Bronchial epithelial cell (primary cell): ENCODE measurements around the gene CHMP3. TPM values are rescaled to one million over a fixed set of nuclear protein-coding genes. Genes with fewer than 3 reads are reported as not detected.
"Not testable (repeated sequence)": the region's sequence is repeated elsewhere in the genome, so short reads cannot be mapped to it uniquely, and the experiment has no call there.

Experiments
- DNase-seq: peaks from one replicate; pipeline ENCODE4 v3.0.0-alpha.2; 2010; ENCODE audit warnings: low read depth
- FAIRE-seq: peaks from 2 replicates; lab custom pipeline; 2011; peaks lifted over from hg19 to GRCh38; lab: Jason Lieb, UNC
- H3K27me3 ChIP-seq: 2 replicates; pipeline ENCODE4 v1.5.1; 2011; ENCODE audit warnings: low read length; ENCODE audit not compliant: control insufficient read depth, insufficient read depth
- H3K36me3 ChIP-seq: 2 replicates; pipeline ENCODE4 v1.5.1; 2011; ENCODE audit warnings: low read length; ENCODE audit not compliant: control insufficient read depth, insufficient read depth
- H3K4me3 ChIP-seq: 2 replicates; pipeline ENCODE4 v1.5.1; 2011; ENCODE audit warnings: mild to moderate bottlenecking, low read depth, low read length, control low read depth
- CTCF ChIP-seq: IDR thresholded peaks from 2 replicates; pipeline ENCODE4 v1.5.1; 2011; ENCODE audit warnings: mild to moderate bottlenecking, moderate library complexity, low read length, control low read depth, inconsistent platforms; ENCODE audit not compliant: insufficient read depth, severe bottlenecking
- total RNA-seq: library from RNA; depleted of rRNA; stranded (reverse); fragments of >200 nt; gene quantifications from 2 replicates; pipeline ENCODE4 v1.2.1, GENCODE V29; 2014

The CHMP3 gene
- total RNA-seq, 1 donor from 2014 or later = 60.6 TPM

GRCh38 chr2:86562485-86562921 lies 740 bp downstream of the CHMP3 start:
- no peaks in the 10 kb centered on the region for H3K27me3 ChIP-seq
- DNase-seq = no peak
- no peak for FAIRE-seq
- peak overlapping the region; percentile 91 for H3K4me3 ChIP-seq
- TF ChIP-seq CTCF = no peak
- no peaks in the 10 kb centered on the region for H3K36me3 ChIP-seq

GRCh38 chr2:86557836-86558235 lies 5.4 kb downstream of the CHMP3 start:
- H3K27me3 ChIP-seq = no peaks in the 10 kb centered on the region
- no peak for DNase-seq
- TF ChIP-seq CTCF = no peak
- H3K4me3 ChIP-seq = no peak overlapping the region
- FAIRE-seq = no peak
- H3K36me3 ChIP-seq = peaks cover 2% of the 10 kb centered on the region

- DNase-seq = peak; percentile 21
- Histone ChIP-seq H3K27me3 (no peaks in the 10 kb centered on the region), H3K4me3 (no peak overlapping the region), H3K36me3 (peaks cover 2% of the 10 kb centered on the region)
- FAIRE-seq = no peak
- TF ChIP-seq CTCF = no peak
These were observed 6.7 kb downstream of the CHMP3 start for GRCh38 chr2:86556508-86556907.

GRCh38 chr2:86552889-86553288 lies 10.4 kb downstream of the CHMP3 start:
- H3K4me3 ChIP-seq = no peak overlapping the region
- DNase-seq (no peak), FAIRE-seq (no peak)
- no peaks in the 10 kb centered on the region for H3K27me3 ChIP-seq
- TF ChIP-seq CTCF = no peak
- H3K36me3 ChIP-seq = peaks cover 2% of the 10 kb centered on the region

GRCh38 chr2:86549963-86550725 lies 13.1 kb downstream of the CHMP3 start:
- H3K36me3 ChIP-seq, H3K27me3 ChIP-seq, FAIRE-seq, H3K4me3 ChIP-seq, DNase-seq: not testable (repeated sequence)

GRCh38 chr2:86549440-86549839 lies 13.8 kb downstream of the CHMP3 start:
- not testable (repeated sequence) for H3K4me3 ChIP-seq, FAIRE-seq, H3K36me3 ChIP-seq, DNase-seq, H3K27me3 ChIP-seq

- DNase-seq, FAIRE-seq, H3K27me3 ChIP-seq, H3K36me3 ChIP-seq, H3K4me3 ChIP-seq: not testable (repeated sequence)
These were observed 14.3 kb downstream of the CHMP3 start for GRCh38 chr2:86548913-86549396.

GRCh38 chr2:86548165-86548912 lies 14.9 kb downstream of the CHMP3 start:
- not testable (repeated sequence) for H3K4me3 ChIP-seq, FAIRE-seq, H3K27me3 ChIP-seq, DNase-seq, H3K36me3 ChIP-seq

GRCh38 chr2:86545296-86545924 lies 17.8 kb downstream of the CHMP3 start:
- H3K36me3 ChIP-seq, DNase-seq, FAIRE-seq, H3K27me3 ChIP-seq, H3K4me3 ChIP-seq: not testable (repeated sequence)
